NCI-H146 treated with DMSO at 0.1 percent for 48 hours (cell line): ENCODE data around the gene FLNB.
"Not testable (repeated sequence)": the region's sequence is repeated elsewhere in the genome, so short reads cannot be mapped to it uniquely, and the experiment has no call there.

Experiments used
- DNase-seq: peaks from one replicate; lab custom pipeline; 2025; ENCODE audit not compliant: unreplicated experiment; lab: John Stamatoyannopoulos, UW

FLNB gene

DNA sequence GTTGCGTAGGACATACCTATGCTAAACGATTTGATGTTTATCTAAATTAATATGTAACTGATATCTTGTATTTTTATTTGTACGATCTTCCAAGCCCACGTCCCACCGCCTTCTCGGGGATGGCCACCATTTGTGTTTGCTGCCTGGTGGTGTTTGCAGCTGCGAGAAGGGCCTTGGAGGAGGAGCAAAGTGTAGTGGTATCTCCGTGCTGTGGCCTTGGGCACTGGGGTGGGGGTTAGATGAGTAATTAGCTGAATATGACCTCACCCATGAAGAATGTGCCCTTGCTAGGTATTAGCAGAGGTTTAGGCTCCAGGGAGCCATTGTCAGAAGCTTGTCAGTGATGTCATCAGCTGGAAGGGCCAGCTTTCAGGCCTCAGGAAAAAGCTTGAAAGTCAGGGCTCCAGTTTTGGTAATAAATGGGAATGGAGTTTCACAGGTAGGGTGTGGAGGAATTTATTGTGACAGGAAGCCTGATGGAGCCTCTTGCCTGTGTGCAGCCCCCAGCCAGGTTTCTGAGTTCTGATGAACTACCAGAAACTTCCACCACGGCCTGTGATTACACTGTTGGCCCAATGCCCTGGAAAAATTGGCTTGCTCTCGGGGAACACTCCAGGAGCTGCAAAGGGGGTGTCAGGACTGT, 41.0 kb downstream of the FLNB start:
- DNase-seq, result no peak

DNA sequence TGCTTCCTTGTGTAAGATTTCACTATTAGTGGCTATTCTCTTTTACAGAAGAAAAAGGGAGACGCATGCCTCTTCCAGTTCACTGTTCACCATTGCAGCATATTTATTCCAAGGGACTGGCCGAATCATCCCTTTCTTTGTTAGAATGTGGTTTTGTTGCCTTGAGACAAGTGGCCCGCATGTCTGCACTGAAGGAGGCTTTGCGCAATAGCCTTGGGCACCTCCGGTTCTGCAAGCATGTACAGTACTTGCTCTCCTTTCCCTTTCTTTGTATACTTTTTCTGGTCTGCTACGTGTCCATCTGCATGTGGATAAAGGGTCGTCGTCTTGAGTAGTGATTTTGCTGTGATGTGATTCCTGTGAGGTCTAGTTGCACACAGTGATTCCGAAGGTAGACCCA, 43.0 kb downstream of the FLNB start:
- DNase-seq, result no peak

DNA sequence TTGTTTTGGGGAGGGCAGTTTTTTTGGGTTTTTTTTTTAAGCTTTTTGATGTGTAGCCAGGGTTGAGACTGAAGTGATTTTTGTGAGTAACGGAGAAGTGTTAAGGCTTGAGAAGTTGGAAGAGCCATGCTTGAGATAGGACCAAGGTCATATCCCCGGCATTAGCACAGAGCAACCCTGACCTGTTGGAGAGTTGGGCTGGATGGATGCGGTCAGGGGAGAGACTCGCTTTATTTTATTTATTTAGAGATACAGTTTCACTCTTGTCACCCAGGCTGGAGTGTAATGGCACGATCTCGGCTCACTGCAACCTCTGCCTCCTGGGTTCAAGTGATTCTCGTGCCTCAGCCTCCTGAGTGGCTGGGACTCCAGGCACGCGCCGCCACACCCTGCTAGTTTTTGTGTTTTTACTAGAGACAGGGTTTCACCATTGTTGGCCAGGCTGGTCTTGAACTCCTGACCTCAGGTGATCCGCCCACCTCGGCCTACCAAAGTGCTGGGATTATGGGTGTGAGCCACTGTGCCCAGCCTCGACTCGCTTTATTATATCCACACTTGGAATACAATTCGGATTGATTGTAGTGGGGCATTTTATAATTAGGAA, 43.5 kb downstream of the FLNB start:
- DNase-seq, result not testable (repeated sequence)

DNA sequence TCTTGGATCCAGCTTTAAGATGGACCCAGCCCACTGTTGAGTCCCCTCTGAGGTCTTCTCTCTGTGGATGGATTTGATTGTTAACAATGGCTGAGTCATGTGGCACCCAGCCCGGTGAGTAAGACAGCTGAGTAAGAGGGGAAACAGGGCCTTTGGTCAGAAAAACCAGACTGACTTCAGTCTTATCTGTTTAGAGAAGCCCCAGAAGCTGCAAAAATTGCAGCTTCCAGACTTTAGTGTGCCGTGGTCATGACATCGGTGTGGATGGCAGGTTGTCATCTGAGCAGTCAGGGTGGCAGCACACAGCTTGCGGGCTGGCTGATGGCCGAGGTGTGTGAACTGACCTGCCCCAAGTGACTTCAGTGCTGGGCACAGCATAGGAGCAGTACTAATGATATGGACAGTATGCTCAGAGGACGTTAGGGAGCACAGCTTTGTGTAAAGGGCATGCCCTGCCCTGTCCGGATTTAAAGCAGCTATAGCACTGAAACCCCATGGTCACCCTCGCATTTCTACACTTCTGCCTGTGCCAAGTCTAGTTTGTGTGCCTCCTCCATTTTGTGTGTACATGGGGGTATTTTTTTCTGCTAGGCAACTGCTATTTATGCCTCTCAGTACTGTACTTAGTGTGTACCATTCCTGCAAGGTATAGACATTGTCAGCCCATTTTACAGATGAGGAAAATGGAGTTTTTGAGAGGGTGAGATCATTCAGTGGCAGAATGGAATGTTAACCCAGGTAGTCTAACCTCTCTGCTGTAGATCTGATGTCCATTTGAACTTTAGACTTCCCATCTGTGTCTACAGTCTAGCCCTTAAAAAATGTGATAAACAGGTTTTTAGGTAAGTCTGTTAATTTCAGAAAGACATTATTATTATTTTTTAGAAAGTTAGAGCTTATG, 44.4 kb downstream of the FLNB start:
- DNase-seq, result no peak

DNA sequence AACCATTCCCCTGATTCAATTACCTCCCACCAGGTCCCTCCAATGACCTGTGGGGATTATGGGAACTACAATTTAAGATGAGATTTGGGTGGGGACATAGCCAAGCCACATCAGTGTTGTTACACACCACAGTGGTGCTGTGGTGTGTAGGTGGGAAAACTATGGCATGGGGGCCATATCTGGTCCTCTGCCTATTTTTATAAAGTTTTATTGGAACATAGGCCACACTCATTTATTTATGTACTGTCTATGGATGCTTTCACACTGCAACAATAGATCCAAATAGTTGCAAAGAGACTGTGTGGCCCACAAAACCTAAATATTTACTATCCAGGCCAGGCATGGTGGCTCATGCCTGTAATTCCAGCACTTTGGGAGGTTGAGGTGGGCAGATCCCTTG, 46.4 kb downstream of the FLNB start:
- DNase-seq, result no peak

DNA sequence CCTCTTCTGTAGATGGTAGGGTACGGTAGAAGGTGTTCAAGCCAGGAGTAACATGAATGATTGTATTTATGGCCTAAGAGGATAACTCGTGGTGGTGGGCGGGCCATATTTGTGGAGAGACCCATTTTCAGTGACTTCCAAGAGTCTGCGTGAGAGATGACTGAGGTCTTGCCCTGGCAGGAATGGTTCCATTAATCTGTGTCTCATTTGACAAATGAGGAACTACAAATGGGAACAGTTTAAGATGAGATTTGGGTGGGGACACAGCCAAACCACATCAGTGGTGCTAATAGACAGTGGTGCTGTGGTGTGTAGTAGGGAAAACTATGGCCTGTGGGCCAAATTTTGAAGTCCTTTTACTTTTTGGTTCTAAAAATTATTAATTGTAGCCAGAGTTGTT, 47.1 kb downstream of the FLNB start:
- DNase-seq, result no peak

DNA sequence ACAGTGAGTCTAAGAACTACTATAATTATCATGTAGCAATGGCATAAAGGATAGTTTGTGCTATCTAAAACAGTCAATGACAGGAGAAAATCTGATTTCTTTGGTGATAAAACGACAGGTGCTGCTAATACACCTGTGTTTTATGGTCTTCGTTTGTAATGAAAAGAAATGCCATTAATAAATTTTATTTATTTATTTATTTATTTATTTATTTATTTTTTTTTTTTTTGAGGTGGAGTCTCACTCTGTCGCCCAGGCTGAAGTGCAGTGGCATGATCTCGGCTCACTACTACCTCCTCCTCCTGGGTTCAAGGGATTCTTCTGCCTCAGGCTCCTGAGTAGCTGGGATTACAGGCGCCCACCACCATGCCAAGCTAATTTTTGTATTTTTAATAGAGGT, 47.7 kb downstream of the FLNB start:
- not testable (repeated sequence) for DNase-seq

DNA sequence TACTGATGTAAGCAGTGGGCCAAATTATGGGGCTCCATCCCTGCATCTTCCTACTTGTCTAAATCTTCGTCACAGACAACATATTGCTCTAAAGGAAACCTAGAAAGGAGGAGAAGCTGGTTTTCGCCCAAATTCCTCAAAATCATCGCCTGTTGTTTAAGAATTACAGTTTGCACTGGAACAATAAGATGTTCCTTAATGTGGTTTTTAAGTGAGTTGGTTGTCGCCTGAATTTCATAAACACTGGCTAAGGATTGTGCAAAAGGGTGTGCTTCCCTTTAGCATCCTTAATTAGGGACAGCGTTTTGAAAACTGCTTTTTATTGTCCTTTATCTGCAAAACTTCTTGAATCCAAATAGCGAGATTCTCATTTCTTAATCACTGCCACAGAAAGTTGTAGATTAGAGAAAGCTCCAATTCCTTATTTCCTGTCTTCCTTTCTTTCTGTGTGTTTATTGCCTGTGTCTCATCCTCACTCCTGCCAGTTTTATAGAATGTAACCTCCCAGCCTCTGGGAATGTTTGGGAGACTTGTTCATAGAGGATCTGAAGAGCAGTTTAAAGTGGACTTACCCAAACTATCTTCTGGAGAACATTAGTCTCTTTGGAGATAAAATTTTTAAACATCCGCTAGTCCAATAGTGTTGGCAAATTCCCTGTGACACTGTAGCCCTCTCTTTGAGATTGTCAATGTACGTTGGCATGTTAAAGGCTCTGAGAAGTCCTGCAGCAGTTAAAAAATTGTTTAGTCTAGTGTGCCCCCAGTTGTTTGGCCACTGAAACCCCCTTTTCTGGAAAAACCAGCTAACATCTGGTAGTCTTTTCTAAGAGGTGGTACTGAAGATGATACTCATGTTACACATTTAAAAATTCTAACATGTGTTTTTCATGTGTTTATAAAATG, 50.4 kb downstream of the FLNB start:
- no peak for DNase-seq

DNA sequence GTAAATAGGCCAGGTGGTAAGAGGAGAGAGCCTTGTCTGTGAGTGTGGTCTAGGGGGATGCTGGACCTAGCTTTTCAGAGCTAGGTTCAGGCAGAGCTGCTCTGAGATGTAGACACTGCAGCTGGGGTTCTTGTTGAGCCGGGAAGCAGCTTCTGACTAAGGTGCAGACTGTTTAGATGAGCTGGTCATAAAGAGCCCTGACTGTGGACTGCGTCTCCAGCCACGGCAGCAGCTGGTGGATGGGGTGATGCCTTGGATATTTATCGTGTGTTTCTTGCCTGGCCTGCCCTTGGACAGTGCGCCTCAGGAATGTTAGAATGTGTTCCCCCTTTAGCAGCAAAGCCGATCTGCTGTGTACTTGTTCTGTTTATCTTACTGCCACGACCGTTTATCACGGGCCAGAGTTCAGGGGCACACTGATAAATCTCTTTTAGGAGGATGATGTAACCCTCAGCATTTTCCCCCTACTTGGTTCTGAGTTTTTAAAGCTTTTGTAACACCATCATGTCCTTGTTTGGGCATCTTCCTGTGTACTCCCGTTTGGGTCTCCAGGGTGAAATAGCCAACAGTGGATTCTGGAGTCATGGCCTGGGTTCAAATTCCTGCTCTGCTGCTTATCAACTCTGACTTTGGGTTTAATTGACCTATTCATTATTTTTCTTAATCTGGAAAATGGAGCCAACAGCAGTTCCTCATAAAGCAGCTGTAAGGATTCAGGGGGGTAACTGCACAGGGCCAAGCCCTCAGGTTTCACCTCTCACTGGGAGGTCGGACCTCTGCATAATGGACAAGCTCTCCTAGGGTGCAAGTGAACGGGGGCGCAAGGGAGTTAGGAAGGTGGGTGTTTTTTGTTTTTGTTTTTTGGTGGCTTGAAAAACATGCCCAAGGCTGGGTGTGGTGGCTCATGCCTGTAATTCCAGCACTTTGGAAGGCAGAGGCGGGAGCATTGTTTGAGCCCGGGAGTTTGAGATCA, 51.4 kb downstream of the FLNB start:
- no peak for DNase-seq

DNA sequence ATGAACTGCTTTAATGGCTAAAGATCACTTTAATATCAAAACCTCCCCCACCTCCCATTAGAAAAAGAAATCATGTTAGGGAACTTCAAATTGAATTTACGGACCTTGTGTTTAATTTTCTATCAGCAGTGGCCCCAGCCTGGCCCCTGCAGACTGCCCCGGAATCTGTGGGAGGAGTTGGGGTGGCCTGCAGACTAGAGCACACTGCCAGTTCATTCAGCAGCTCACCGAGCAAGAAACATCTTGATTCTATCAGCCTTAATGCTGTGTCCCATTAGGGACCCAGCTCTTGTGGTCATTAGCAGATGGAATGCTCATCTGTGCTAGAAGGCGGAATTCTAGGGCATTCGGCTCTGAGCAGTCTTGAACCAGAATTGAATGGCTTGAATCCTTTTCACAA, 54.2 kb downstream of the FLNB start:
- DNase-seq, result no peak

DNA sequence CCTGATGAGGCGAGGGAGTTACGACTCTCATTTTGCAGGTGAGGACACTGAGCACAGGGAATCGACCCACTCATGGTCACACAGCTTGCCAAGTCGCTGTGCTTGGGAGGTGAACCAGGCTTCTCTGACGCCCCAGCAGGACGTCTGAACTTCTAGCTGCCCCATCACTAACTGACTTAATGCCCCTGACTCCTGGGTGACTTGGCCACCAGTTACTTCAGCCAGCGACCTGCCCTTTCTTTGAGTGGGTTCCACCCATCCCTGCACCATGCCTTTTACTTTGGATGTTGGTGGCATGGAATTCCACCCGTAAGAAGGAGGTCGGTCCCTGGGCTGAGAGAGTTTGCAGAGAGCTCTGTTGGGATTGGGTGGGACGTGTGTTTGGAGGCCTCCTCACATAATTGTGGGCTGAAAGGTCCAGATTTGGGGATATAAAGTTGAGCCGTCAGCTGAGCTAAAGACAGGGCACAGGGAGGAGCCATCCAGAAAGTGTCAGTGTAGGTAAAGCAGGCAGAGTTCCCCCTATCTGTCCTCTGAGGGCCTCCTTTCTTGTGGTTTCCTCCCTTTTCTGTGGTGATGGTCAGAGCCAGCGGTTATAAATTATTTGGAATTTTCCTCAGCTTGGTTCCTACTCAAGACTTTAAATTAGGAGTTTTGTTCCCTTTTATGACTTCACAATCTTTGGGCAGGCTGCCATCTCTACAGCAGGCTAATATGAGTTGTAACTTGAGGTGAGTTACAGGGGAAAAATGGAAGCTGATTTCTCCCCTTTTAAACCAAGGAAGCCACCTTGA, 55.0 kb downstream of the FLNB start:
- no peak for DNase-seq

DNA sequence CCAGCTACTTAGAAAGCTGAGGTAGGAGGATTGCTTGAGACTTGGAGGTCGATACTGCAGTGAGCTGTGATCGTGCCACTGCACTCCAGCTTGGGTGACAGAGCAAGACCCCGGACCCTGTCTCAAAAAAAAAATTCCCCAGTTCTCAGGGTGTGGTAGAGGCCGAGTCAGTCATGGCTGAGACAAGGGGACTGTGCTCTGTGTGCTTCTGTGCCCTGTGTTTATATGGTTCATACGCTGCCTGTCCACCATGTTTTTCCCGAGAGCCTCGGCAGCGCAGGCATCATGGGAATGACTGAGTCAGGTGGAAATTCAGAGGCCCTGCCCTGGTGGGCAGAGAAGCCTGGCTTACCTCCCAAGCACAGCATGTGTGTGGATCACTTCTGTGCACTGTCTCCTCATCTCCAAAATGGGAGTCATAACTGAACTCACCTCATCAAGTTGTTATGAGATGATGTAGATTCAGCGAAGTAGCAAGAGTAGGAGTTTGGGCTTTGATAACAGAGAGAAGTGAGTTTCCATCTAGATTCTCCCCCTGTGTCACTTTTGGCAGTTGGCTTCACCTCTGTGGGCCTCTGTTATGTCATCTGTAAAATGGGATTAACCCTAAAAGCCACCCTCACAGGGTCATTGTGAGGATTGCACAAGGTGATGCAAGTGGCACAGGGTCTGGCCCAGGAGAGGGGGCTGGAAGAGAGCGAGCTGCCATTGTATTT, 56.9 kb downstream of the FLNB start:
- no peak for DNase-seq

DNA sequence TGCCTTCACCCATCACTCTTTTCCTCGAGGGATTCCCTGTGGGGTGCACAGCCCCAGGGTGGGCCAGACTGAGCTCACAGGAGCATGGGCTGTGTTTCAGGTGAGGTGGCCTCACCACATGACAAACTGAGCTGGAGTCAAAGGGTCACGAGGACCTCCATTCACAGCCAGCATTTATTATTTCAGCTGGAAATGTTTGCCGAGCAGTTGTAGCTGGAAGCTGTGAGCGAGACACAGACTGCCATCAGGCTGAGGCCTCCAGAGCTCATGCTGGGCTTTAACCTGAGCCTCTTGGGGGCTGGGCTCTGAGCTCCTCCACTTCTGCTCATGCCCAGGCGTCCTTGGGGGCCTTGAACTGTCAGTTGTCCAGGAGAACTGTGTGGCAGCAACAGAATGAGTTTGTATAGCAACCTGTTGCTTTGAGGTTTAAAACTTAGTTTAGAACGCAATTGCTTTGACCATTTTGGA, 57.5 kb downstream of the FLNB start:
- DNase-seq, result peak; percentile 77

DNA sequence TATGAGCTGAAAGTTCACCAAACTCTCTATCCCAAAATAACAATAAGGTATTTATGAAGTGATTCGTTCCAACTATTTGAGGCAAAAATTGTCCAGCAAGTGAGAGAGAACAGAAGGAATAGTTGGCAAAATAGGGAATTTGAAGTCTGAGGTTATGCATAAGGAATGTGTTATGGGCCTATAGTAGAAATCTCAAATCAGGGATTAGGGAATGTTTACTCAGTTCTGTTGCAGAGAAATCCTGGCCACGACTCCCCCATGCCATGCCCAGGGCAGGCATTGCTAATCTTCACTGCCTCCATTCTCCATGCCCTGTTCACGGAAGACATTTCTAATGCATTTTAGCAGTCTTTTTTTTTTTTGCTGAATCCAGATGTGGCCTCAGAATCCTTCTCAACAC, 58.6 kb downstream of the FLNB start:
- DNase-seq, result no peak

DNA sequence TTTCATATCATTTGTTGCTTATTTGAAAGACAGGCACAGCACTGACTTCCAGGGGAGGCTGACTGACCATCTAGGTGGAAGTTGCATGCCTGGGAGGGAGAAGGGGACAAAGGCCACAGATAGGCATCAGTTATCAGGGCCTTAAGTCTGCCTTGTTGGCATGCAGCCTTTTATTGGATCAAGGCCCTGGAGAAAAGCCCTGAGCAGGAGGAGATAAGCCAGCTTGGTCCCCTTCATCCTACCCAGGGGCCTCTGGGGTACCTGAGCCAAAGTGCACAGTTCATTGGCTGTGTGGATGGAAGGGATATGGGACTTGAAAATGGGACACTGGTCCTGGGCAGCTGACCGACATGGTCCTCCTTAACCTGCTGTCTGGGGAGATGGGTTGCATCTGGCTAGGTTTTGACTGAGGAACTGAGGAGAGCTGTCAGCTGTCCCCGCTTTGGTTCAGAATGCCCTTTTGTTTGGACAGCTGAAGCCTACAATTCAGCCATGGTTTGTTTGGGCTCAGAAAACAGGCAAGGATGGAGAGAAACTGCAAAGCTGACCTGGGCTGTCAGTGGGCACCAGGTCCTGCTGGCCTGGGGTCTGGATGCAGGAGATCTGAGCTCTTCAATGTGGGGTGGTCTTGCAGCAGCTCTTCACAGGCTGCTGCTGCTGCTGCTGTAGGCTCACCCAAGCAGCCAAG, 60.0 kb downstream of the FLNB start:
- DNase-seq, result peak; percentile 41

DNA sequence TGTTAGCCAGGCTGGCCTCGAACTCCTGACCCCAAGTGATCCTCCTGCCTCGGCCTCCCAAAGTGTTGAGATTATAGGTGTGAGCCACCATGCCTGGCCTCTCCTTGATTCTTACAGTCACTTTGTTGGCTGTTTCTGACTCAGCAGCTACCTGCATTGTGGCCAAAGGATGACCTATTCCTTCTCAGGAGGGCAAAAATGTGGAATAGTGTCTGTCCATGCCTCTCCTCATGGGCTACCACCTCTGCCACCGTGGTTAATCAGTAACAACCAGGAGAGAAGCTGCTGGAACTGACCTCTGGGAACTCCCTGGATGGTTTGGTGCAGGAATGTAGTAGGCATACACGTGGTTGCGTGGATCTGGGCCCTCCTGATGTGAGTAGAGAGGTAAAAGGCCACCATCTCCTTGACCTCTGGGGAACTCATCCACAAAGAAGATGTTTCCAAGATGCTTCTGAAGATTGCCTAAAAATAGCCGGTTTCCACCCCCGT, 63.3 kb downstream of the FLNB start:
- DNase-seq, result no peak

DNA sequence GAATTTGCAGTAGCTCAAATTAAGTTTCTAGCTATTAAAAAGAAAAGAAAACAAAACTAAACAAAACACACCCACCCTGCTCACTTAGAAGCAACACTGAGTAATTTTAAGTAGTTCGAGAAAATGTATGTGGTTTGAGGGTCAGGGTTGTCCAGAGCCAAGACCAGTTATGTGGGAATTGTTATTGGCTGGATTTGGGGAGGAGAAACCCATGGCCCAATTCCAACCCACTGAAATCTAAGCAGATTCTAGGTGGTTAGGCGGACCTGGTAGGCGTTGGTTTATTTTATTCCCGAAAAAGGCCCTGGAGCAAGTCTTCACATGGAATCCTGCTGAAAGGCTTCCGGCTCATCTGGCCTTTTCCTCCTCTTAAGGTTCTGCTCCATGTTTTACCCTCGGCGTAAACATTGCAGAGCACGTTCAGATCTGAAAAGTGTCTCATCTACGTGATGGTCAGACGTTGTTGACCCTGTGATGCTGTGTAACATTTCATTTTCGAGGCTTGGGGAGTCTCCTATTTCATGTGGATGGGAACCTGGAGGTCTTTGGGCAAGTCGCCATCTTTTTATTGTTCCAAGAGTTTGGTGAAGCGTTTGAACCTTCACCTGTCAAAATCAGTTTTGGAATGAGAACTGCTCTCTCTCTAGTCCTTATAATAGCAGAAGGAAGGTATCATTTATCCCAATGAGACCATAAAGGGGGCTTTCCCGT, 64.0 kb downstream of the FLNB start:
- no peak for DNase-seq
